Kidney epithelial cell (primary cell): ENCODE results near the gene TMEM132E. TPM values are rescaled to one million over a fixed set of nuclear protein-coding genes. Genes with fewer than 3 reads are reported as not detected.

ENCODE experiments used
- DNase-seq: peaks from one replicate; pipeline ENCODE4 v3.0.0-alpha.2; 2010; ENCODE audit warnings: low read depth
- H3K27me3 ChIP-seq: 2 replicates; pipeline ENCODE4 v1.6.0; 2011; ENCODE audit warnings: low read length; ENCODE audit not compliant: control insufficient read depth, insufficient read depth
- H3K36me3 ChIP-seq: 2 replicates; pipeline ENCODE4 v1.5.1; 2011; ENCODE audit warnings: low read length; ENCODE audit not compliant: control insufficient read depth, insufficient read depth
- H3K4me3 ChIP-seq: 2 replicates; pipeline ENCODE4 v1.5.1; 2011; ENCODE audit warnings: low read depth, mild to moderate bottlenecking, control low read depth, low read length
- total RNA-seq: library from RNA; depleted of rRNA; stranded (reverse); fragments of >200 nt; gene quantifications from 2 replicates; pipeline ENCODE4 v1.2.3, GENCODE V29; 2015
- TF ChIP-seq, protein P1 (sequence below): IDR thresholded peaks from 2 replicates; pipeline ENCODE4 v1.5.1; 2011; ENCODE audit warnings: mild to moderate bottlenecking, moderate library complexity, low read length, control low read depth, inconsistent platforms; ENCODE audit not compliant: insufficient read depth, poor library complexity, severe bottlenecking

TMEM132E gene
- total RNA-seq, 1 donor from 2014 or later, result 0.13 TPM

DNA sequence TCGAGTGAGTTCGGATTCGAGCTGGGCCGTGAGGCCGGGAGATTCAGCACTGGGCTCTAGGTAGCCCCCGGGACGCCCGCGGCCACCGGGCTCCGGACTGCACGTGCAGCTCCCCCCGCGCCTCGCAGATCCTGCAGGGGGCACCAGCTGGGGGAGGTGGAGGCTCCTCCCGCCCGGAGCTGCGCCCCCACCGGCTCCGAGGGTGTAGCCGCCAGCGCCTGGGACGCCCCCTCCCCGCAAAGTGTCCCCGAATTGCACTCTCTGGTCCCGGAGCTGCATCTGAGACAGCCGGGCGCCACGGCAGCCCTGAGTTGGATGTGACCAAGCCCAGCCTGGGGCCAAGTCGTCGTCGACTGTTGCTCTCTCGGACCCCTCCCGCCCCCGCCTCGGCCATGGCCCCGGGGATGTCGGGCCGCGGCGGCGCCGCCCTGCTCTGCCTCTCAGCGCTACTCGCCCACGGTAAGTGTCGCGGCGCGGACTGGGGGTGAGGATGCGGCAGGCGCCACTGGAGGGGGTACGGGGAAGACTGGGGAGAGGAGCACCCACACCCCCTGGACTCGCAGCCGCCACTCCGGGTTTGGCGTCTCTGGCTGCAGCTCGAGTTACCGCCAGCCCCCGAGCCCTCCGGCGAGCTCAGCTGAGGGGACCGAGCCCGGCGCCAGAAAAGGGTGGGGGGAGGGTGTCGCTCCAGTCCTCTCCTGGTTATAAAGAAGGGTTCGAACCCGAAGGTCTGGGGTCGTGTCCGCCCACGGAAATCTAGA, 1.5 kb downstream of the TMEM132E start:
- no peak for DNase-seq
- no peaks in the 10 kb centered on the region for H3K36me3 ChIP-seq
- H3K27me3 ChIP-seq, result peaks cover 85% of the 10 kb centered on the region
- H3K4me3 ChIP-seq, result no peak overlapping the region
- TF ChIP-seq, protein P1, sequence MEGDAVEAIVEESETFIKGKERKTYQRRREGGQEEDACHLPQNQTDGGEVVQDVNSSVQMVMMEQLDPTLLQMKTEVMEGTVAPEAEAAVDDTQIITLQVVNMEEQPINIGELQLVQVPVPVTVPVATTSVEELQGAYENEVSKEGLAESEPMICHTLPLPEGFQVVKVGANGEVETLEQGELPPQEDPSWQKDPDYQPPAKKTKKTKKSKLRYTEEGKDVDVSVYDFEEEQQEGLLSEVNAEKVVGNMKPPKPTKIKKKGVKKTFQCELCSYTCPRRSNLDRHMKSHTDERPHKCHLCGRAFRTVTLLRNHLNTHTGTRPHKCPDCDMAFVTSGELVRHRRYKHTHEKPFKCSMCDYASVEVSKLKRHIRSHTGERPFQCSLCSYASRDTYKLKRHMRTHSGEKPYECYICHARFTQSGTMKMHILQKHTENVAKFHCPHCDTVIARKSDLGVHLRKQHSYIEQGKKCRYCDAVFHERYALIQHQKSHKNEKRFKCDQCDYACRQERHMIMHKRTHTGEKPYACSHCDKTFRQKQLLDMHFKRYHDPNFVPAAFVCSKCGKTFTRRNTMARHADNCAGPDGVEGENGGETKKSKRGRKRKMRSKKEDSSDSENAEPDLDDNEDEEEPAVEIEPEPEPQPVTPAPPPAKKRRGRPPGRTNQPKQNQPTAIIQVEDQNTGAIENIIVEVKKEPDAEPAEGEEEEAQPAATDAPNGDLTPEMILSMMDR, result no peak

GRCh38 chr17:34581446-34582184, 2.2 kb downstream of the TMEM132E start:
- TF ChIP-seq, protein P1, result no peak
- DNase-seq, result no peak
- Histone ChIP-seq H3K36me3 (no peaks in the 10 kb centered on the region), H3K4me3 (no peak overlapping the region), H3K27me3 (peaks cover 85% of the 10 kb centered on the region)

DNA sequence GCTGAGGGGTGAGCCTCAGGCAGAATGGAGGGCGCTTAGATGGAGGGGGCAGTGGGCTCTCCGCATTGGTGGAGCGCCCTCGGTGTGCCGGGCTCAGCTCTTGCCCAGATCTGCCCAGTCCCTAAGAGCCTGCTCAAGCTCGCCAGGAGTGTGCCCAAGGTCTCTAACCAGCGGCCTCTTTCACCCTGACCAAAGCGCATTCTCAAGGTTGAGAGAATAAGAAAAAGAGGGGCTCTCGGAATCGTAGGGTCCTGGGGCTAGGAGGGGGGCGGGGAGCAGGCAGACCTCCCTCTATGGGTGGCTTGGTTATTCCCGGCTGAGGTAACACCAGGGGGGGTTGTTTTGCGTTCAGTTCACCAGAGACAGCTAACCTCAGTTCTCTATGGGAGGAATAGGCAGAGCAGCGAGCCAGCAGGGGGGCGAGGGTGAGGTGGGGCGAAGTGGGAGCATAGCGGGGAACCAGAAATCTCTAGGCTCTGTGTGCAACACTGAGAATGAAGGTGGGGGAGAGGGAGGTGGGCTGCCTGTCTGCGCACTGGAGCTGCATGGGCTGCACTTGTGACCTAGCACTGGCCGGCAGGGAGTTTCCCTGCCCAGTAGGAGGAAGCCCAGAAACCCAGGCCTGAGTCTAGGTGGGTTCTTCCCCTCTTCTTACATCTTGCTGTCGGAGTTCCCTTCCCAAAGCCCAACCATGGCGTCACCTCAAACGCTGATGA, 3.0 kb downstream of the TMEM132E start:
- Histone ChIP-seq H3K27me3 (peaks cover 81% of the 10 kb centered on the region), H3K4me3 (no peak overlapping the region), H3K36me3 (no peaks in the 10 kb centered on the region)
- DNase-seq, result no peak
- TF ChIP-seq, protein P1, result no peak

DNA sequence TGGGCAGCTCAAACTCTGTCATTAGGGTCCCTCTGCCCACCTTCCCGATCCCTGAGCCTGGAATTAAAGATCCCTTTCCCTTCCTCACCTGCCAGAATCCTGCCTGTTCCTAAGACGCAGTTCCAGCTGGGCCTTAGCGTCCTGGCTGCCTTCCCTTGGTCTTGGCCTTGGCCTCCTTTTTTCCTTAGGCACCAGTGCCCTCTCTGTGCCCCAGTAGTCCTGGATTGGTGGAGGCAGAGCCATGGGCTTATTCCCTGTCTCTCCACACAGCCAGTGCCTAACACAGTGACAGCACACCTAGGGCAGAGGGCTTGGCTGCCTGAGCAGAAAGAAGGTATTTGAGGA, 3.5 kb downstream of the TMEM132E start:
- Histone ChIP-seq H3K36me3 (no peaks in the 10 kb centered on the region), H3K4me3 (no peak overlapping the region), H3K27me3 (peaks cover 76% of the 10 kb centered on the region)
- TF ChIP-seq, protein P1, result no peak
- DNase-seq, result no peak

DNA sequence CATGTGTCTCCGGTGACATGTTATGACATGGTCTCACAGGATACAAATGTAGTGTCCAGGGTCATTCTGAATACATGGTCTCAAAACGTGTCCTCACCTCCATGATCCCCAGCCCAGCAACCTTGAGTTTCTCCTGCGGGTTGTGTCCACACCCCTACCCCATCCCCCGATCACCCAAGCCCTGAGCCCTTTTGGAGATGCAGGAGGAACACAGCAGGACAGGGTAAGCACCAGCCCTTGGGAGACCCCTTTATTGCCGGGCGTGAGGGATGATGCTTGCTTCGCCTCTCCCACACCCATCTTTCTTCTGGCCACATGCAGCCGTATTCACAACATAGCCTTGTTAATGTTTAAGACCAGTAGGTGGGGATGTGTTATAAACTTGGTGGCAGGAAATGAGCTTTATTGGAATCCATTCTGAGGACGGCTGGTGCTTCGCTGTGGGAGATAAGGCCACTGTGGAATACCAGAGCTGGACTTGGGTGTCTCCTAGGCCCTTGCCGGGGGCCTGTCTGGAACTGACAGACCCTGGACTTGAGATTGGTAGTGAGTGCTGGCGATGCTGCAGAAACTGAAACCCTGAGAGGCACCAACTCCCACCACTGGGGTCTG, 5.5 kb downstream of the TMEM132E start:
- Histone ChIP-seq H3K36me3 (no peaks in the 10 kb centered on the region), H3K4me3 (no peak overlapping the region), H3K27me3 (peaks cover 56% of the 10 kb centered on the region)
- no peak for DNase-seq
- TF ChIP-seq, protein P1, result no peak
